Activated CD4-positive, alpha-beta memory T cell treated with anti-CD3 and anti-CD28 coated beads for 36 hours (primary cell): Measurements from ENCODE around the gene OGFRL1. TPM values are rescaled to one million over a fixed set of nuclear protein-coding genes. Genes with fewer than 3 reads are reported as not detected.

Experiments used
- CTCF ChIA-PET: fragments of 350-600 bp; sonication (Branson Sonifier 250); formaldehyde crosslinking; loops from one replicate; lab custom pipeline; 2021; ENCODE audit warnings: antibody characterized with exemption, inconsistent platforms; lab: Charles Lee
- POLR2A ChIA-PET: fragments of 350-600 bp; sonication (Branson Sonifier 250); formaldehyde crosslinking; loops from one replicate; lab custom pipeline; 2021; ENCODE audit warnings: antibody characterized with exemption; lab: Charles Lee
- DNase-seq: peaks from one replicate; pipeline ENCODE4 v3.0.0-alpha.2; 2020
- H3K27ac Mint-ChIP-seq: one replicate; pipeline ENCODE4 v1.8.0; 2021; ENCODE audit warnings: mixed read lengths
- H3K27me3 Mint-ChIP-seq: one replicate; pipeline ENCODE4 v1.8.0; 2021; ENCODE audit warnings: mixed read lengths
- H3K36me3 Mint-ChIP-seq: one replicate; pipeline ENCODE4 v1.8.0; 2021; ENCODE audit warnings: mixed read lengths
- H3K4me1 Mint-ChIP-seq: one replicate; pipeline ENCODE4 v1.8.0; 2021; ENCODE audit warnings: low read depth, mixed read lengths
- H3K4me3 Mint-ChIP-seq: one replicate; pipeline ENCODE4 v1.8.0; 2021; ENCODE audit warnings: mild to moderate bottlenecking, mixed read lengths
- H3K9me3 Mint-ChIP-seq: one replicate; pipeline ENCODE4 v1.8.0; 2021; ENCODE audit warnings: mixed read lengths
- intact Hi-C: fragments of 100-400 bp; cut with micrococcal nuclease; formaldehyde crosslinking; loops from one replicate; pipeline ENCODE4 v1.15.1; 2023
- total RNA-seq, 2 experiments: library from RNA; stranded (reverse); gene quantifications; one replicate each; pipeline ENCODE4 v1.2.3, GENCODE V29; 2021

OGFRL1 gene
- total RNA-seq, 2 experiments from 2014 or later, result 3.8 to 4.3 TPM

DNA sequence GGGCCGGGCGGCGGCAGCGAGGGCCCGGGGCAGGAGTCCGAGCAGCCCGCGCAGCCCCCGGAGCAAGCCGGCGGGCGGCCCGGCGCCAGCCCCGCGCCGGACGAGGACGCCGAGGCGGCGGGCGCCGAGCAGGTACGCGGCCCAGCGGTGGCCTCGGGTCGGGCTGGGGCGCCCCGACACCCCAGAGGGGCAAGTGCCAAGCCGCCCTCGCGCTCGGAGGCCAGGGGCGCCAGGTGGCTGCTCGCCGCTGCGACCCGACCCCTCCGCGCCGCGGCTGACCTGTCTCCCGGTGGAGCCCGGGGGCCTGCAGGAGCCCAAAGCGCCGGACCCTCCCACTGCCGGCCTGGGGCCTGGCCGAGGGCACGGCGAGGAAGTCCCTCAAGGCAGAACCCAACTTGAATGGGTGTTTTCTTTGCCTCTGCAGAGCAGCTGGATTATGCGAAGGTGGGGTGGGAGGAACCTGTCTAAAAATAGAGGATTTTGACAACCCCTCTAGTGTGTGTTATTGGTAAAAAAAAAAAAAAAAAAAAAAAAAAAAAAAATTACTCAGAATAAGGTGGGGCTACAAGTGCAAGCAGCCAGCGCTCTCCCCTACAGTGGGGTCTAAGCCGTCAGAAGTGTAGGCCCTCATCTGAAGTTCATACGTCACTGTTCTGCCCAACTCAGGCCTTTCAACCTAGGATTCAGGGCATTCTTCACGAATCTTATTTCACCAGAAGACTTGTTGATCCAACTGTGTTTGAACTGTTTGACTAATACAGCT, 609 bp downstream of the OGFRL1 start:
- no peaks in the 10 kb centered on the region for H3K27me3 Mint-ChIP-seq
- H3K4me3 Mint-ChIP-seq, result peak overlapping the region; percentile 69
- H3K36me3 Mint-ChIP-seq, result no peaks in the 10 kb centered on the region
- CTCF ChIA-PET, result no interaction called here
- peak; percentile 32 for DNase-seq
- H3K4me1 Mint-ChIP-seq, result peaks cover 35% of the 10 kb centered on the region
- POLR2A ChIA-PET, result interaction anchor here (1.6 kb wide), 1 partner anchor 21 kb away, joined by 3 read pairs; no protein-coding TSS in a partner anchor
- no peaks in the 10 kb centered on the region for H3K9me3 Mint-ChIP-seq
- intact Hi-C loops, result loop anchor here (1.0 to 5.0 kb wide), 4 partner anchors 10 to 877 kb away; partner anchors contain the start of genes FAM135A and SMAP1
- peak overlapping the region; percentile 33 for H3K27ac Mint-ChIP-seq

DNA sequence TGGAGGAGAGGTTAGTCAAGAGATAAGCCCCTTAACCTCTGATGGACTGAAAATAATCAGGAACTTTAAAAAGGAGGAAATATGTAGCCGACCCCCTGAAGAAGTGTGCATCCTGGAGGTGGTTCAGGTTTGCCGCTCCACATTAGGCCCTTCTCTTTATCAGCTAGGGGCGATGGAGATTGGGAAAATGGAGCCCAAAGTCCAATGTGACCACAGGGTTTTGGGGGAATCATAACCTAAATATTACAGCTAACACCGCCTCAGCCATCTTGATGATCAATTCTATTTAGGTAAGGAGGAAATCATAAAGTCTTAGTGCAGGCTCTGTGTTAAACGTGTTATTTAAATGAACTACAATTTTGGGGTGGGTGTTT, 1.2 kb downstream of the OGFRL1 start:
- peaks cover 35% of the 10 kb centered on the region for H3K4me1 Mint-ChIP-seq
- intact Hi-C loops, result loop anchor here (1.0 to 5.0 kb wide), 4 partner anchors 10 to 877 kb away; partner anchors contain the start of genes FAM135A and SMAP1
- H3K27me3 Mint-ChIP-seq, result no peaks in the 10 kb centered on the region
- H3K4me3 Mint-ChIP-seq, result peak overlapping the region; percentile 69
- ChIA-PET CTCF (no interaction called here), POLR2A (no interaction called here)
- DNase-seq, result no peak
- no peaks in the 10 kb centered on the region for H3K9me3 Mint-ChIP-seq
- H3K27ac Mint-ChIP-seq, result no peak overlapping the region
- H3K36me3 Mint-ChIP-seq, result no peaks in the 10 kb centered on the region

DNA sequence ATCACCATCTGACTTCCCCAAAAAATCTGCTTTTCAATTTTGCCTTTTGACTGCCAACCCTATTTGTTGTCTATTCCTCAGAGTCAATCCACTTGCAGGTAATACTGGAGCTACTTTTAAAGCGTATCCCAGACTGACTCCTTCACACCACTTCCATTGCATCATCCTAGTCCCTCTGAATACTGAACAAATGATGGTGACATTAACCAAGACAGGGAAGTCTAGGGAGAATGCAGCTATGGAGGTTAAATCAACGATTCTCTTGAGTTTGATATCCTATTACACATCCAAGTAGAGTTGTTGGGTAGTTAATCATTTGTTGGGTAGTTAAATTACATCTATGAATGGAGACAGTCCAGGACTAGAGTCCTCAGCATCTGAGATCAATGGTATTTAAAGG, 2.0 kb downstream of the OGFRL1 start:
- H3K4me3 Mint-ChIP-seq, result no peak overlapping the region
- no peaks in the 10 kb centered on the region for H3K9me3 Mint-ChIP-seq
- DNase-seq, result no peak
- POLR2A ChIA-PET, result no interaction called here
- CTCF ChIA-PET, result no interaction called here
- H3K4me1 Mint-ChIP-seq, result peaks cover 35% of the 10 kb centered on the region
- no peak overlapping the region for H3K27ac Mint-ChIP-seq
- no peaks in the 10 kb centered on the region for H3K27me3 Mint-ChIP-seq
- H3K36me3 Mint-ChIP-seq, result peaks cover 4% of the 10 kb centered on the region
- intact Hi-C loops, result no loop called here

DNA sequence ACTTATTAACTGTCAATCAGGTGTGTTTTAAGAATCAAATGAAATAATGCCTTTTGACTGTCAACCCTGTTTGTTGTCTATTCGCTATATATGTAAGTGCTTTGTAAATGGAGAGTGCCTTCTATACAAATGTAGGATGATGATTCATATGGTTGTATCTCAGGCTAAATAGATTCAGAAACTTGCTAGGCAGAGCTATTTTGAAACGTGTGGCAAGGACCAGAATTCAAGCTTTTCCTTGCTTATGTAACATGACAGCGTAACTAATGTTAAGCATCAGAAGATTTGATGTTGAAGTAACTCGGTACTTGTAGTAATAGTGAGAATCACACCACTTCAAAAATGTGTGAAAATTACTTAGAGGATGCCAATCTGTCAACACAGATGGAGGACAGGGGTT, 3.4 kb downstream of the OGFRL1 start:
- H3K27me3 Mint-ChIP-seq, result no peaks in the 10 kb centered on the region
- no peaks in the 10 kb centered on the region for H3K9me3 Mint-ChIP-seq
- ChIA-PET CTCF (no interaction called here), POLR2A (no interaction called here)
- peaks cover 11% of the 10 kb centered on the region for H3K36me3 Mint-ChIP-seq
- intact Hi-C loops, result no loop called here
- peaks cover 35% of the 10 kb centered on the region for H3K4me1 Mint-ChIP-seq
- no peak overlapping the region for H3K27ac Mint-ChIP-seq
- no peak for DNase-seq
- no peak overlapping the region for H3K4me3 Mint-ChIP-seq

DNA sequence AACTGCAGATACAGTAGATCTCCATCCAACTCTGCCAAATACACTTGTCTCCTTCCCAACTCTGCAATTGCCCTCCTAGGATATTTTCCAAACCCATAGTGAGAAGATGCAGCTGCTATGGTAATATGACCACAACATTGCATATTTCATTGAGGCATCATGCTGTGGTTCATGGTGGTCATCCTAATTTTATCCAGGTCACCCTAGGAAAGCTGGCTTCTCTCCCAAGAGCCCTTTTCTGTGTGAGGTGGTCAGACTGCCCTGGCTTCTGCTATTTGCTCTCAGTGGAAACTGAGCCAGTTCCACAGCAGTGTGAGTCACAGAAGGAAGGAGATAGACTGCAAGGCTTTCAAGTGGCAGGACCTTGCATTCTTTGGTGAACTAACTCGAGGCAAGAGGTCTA, 5.5 kb downstream of the OGFRL1 start:
- DNase-seq, result no peak
- ChIA-PET CTCF (no interaction called here), POLR2A (no interaction called here)
- H3K36me3 Mint-ChIP-seq, result peaks cover 13% of the 10 kb centered on the region
- H3K9me3 Mint-ChIP-seq, result no peaks in the 10 kb centered on the region
- H3K4me3 Mint-ChIP-seq, result no peak overlapping the region
- intact Hi-C loops, result no loop called here
- no peak overlapping the region for H3K27ac Mint-ChIP-seq
- peaks cover 25% of the 10 kb centered on the region for H3K4me1 Mint-ChIP-seq
- no peaks in the 10 kb centered on the region for H3K27me3 Mint-ChIP-seq

DNA sequence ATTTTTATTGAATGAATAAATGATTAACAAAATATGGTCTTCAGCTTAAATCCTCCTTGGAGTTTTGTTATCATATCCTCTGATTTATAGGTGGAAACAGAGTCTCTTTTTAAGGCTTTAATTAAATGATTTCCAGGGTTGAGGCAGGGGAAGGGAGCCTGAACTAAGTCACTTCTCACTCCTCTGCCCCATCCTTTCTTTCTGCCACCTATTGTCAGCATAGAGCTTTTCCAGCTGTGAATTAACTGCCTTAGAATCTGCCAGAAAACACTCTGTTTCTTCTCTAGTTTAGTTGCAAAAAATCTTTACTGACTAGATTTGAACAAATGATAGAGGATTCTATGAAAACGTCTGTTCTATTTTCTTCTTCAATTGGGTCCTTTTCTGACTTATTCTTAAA, 9.8 kb downstream of the OGFRL1 start:
- ChIA-PET CTCF (no interaction called here), POLR2A (no interaction called here)
- no peaks in the 10 kb centered on the region for H3K9me3 Mint-ChIP-seq
- peaks cover 22% of the 10 kb centered on the region for H3K36me3 Mint-ChIP-seq
- H3K27ac Mint-ChIP-seq, result no peak overlapping the region
- intact Hi-C loops, result no loop called here
- no peak for DNase-seq
- no peaks in the 10 kb centered on the region for H3K4me1 Mint-ChIP-seq
- H3K27me3 Mint-ChIP-seq, result no peaks in the 10 kb centered on the region
- no peak overlapping the region for H3K4me3 Mint-ChIP-seq

DNA sequence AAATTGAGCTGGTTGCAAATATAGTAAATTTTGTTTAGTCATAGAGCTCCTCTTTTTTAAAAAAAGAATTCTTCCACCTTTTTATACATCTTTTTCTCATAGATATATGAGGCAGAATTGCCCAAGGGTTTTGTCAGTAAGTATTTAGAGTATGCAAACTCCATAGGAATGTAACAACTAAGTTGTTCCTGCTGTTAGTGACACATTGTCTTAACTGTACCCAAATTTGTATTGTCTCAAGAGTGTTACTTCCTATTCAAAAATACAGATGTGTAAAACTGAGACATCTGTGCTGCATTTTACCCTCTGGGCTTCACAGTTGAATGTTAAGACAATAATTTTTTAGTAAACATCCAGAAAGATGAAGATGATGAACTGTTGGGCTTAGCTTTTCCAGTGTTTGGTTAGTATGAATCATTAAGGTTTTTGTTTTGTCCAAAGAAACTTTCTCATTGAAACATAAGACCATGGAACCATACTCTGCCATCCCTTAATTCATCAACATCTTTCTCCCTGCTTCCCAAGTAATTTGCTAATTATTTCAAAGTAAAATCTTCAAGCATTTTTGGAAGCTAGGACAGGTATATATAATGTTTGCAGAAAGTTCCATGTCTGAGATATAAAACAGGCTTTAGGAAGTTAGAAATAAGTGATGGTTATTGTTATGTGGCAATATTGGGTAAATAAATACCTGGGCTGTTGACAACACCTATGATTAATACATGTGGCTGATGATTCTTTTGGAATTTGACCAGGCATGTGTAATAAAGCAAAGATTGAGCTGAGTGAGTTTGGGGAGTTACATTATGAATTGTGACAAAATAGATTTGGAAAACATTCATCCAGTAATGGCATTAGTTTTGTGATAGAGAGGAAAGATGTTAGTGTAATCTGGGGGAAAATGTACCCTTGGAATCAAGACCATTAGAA, 11.2 kb downstream of the OGFRL1 start:
- Mint-ChIP-seq H3K27me3 (no peaks in the 10 kb centered on the region), H3K4me3 (no peak overlapping the region), H3K27ac (no peak overlapping the region), H3K9me3 (no peaks in the 10 kb centered on the region), H3K4me1 (no peaks in the 10 kb centered on the region), H3K36me3 (peaks cover 22% of the 10 kb centered on the region)
- no peak for DNase-seq
- intact Hi-C loops, result loop anchor here (1.0 kb wide), 1 partner anchor 11 kb away; no protein-coding TSS in a partner anchor
- ChIA-PET CTCF (no interaction called here), POLR2A (interaction anchor here (0.6 kb wide), 1 partner anchor 11 kb away, joined by 3 read pairs; no protein-coding TSS in a partner anchor)

DNA sequence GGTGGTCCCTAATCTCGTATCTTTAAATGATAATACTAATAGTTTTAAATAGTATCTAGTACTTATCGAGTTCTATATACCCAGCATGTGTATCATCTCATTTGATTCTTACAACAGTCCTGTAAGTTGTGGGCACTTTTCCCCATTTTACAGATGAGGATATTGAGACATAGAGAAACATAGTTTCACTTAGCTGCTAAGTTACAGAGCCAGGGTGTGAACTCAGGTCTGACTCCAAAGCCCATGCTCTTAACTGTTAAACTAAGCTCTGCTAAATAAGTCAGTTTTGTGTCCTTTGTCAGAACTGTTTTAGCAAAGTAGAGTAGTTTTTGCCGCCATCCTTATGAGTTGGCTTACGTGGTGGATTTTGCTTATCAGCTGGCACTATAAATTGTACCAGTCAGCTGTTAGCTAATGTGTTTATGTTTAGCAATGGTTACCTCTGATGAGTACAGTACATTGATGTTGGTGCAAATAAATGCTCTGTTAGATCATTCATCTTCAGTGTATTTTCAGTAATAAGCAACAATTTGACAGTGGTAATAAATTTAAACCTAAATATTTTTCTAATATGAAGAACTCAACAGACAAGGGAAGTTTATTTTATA, 12.1 kb downstream of the OGFRL1 start:
- Mint-ChIP-seq H3K9me3 (no peaks in the 10 kb centered on the region), H3K27ac (no peak overlapping the region), H3K27me3 (no peaks in the 10 kb centered on the region), H3K36me3 (peaks cover 18% of the 10 kb centered on the region), H3K4me1 (no peaks in the 10 kb centered on the region), H3K4me3 (no peak overlapping the region)
- POLR2A ChIA-PET, result interaction anchor here (0.6 kb wide), 1 partner anchor 10 kb away, joined by 3 read pairs; no protein-coding TSS in a partner anchor
- CTCF ChIA-PET, result no interaction called here
- intact Hi-C loops, result no loop called here
- no peak for DNase-seq

DNA sequence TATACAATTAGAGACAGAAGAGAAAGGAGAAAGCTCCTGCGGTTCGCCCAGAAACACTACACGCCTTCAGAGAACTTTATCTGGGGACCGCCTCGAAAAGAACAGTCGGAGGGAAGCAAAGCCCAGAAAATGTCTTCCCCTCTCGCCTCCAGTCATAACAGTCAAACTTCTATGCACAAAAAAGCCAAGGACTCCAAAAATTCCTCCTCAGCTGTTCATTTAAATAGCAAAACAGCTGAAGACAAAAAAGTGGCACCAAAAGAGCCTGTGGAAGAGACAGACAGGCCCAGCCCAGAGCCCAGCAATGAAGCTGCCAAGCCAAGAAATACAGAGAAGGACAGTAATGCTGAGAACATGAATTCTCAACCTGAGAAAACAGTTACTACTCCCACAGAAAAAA, 12.9 kb downstream of the OGFRL1 start:
- POLR2A ChIA-PET, result no interaction called here
- no peak overlapping the region for H3K27ac Mint-ChIP-seq
- peaks cover 15% of the 10 kb centered on the region for H3K36me3 Mint-ChIP-seq
- no peaks in the 10 kb centered on the region for H3K9me3 Mint-ChIP-seq
- no peaks in the 10 kb centered on the region for H3K27me3 Mint-ChIP-seq
- no peaks in the 10 kb centered on the region for H3K4me1 Mint-ChIP-seq
- CTCF ChIA-PET, result no interaction called here
- intact Hi-C loops, result no loop called here
- DNase-seq, result no peak
- no peak overlapping the region for H3K4me3 Mint-ChIP-seq

DNA sequence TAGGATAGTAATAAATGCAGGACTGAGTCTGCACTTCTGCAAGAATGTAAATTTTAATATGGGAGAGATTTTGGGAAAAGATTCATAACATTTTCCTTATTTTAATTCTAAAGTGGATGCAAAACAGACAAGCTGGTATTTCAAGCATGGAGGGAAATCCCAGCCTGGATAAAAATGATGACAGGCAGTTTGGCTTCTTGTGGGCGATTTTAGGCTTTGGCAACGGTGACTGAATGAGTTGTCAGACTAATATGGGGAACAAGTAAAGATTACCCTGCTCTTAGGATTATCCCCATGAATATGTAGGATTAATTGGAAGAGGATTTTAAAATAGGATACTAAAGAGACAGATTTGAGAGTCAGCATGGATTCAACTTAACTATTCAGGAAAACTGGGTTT, 21.0 kb downstream of the OGFRL1 start:
- ChIA-PET CTCF (no interaction called here), POLR2A (interaction anchor here (1.3 kb wide), 1 partner anchor 21 kb away, joined by 3 read pairs; the partner anchor contains the start of gene OGFRL1)
- no peak for DNase-seq
- no peaks in the 10 kb centered on the region for H3K4me1 Mint-ChIP-seq
- no peak overlapping the region for H3K4me3 Mint-ChIP-seq
- H3K27ac Mint-ChIP-seq, result no peak overlapping the region
- peaks cover 2% of the 10 kb centered on the region for H3K27me3 Mint-ChIP-seq
- intact Hi-C loops, result no loop called here
- no peaks in the 10 kb centered on the region for H3K36me3 Mint-ChIP-seq
- no peaks in the 10 kb centered on the region for H3K9me3 Mint-ChIP-seq

DNA sequence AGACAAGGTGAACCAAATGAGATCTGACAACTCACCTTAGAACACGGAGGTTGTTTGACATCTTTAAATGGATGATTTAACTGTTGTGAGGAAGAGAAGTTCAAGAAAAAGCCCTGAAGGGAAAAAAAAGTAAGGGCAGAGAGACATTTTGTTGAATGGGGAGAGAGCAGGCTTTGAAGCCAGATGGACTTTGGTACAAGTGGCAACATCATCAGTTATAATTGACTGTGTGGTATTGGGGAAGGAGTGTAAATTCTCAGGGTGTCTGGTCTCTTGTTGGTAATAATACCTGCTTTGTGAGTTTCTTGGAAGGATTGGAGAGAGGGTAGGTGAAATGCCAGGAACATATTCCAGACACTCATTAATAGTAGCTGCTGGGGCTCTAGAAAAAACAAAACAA, 21.6 kb downstream of the OGFRL1 start:
- ChIA-PET POLR2A (interaction anchor here (0.9 to 1.3 kb wide), 2 partner anchors 10 to 22 kb away, joined by 3 read pairs; partner anchors contain the start of gene OGFRL1), CTCF (no interaction called here)
- no peak for DNase-seq
- intact Hi-C loops, result no loop called here
- H3K9me3 Mint-ChIP-seq, result no peaks in the 10 kb centered on the region
- no peak overlapping the region for H3K4me3 Mint-ChIP-seq
- no peaks in the 10 kb centered on the region for H3K4me1 Mint-ChIP-seq
- H3K27me3 Mint-ChIP-seq, result peaks cover 2% of the 10 kb centered on the region
- no peak overlapping the region for H3K27ac Mint-ChIP-seq
- H3K36me3 Mint-ChIP-seq, result no peaks in the 10 kb centered on the region

DNA sequence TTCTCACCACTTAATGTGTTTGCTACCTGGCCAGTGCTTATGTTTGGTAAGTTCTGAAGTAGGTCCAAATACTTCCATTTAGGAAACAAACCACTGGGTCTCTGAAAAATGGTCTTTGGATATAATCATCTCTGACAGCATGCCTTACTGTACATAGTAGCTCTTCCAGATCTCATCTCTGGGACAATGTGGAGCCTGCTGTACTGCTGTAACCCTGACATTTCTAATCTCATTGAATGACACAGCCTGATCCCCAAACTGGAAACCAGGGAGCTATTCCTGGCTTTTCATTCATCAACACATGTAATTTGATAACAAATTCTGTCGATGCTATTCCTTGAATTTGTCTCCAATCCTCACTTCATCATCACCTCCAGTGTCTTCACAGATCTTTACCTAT, 23.5 kb downstream of the OGFRL1 start:
- peaks cover 2% of the 10 kb centered on the region for H3K27me3 Mint-ChIP-seq
- H3K4me3 Mint-ChIP-seq, result no peak overlapping the region
- no peak for DNase-seq
- no peak overlapping the region for H3K27ac Mint-ChIP-seq
- ChIA-PET POLR2A (no interaction called here), CTCF (no interaction called here)
- no peaks in the 10 kb centered on the region for H3K4me1 Mint-ChIP-seq
- no peaks in the 10 kb centered on the region for H3K9me3 Mint-ChIP-seq
- H3K36me3 Mint-ChIP-seq, result no peaks in the 10 kb centered on the region
- intact Hi-C loops, result no loop called here
